GM12878 (cell line): Measurements from ENCODE around the gene TRIM77. TPM values are rescaled to one million over a fixed set of nuclear protein-coding genes. Genes with fewer than 3 reads are reported as not detected.
"Not testable (repeated sequence)": the region's sequence is repeated elsewhere in the genome, so short reads cannot be mapped to it uniquely, and the experiment has no call there.

ENCODE experiments used
- ATAC-seq: fragments of 200-7000 bp; cut with Tn5 transposase; 3 replicates; pipeline ENCODE4 v1.9.1; 2020; ENCODE audit warnings: mild to moderate bottlenecking, moderate library complexity
- BruUV-seq: library from RNA; stranded (reverse); fragments of 400-500 nt; replicated peaks from 2 replicates; lab custom pipeline; 2021; lab: Mats Ljungman, UMichigan
- CTCF ChIA-PET: fragments of 300-600 bp; sonication (Branson Sonifier 250); formaldehyde crosslinking; extraction: SDS; loops from one replicate; lab custom pipeline; 2021; ENCODE audit warnings: inconsistent platforms; lab: Yijun Ruan, JAX
- POLR2A ChIA-PET: fragments of 350-600 bp; formaldehyde crosslinking; extraction: SDS; loops from one replicate; lab custom pipeline; 2021; ENCODE audit warnings: inconsistent platforms; lab: Charles Lee
- RAD21 ChIA-PET: fragments of 300-600 bp; sonication (Branson Sonifier 250); formaldehyde crosslinking; loops from one replicate; lab custom pipeline; 2023; ENCODE audit warnings: antibody characterized with exemption; ENCODE audit not compliant: unreplicated experiment; lab: Charles Lee
- SMC1A ChIA-PET: fragments of 300-600 bp; sonication (Branson Sonifier 250); formaldehyde crosslinking; loops from one replicate; lab custom pipeline; 2023; ENCODE audit not compliant: unreplicated experiment, uncharacterized antibody; lab: Charles Lee
- DNase-seq: peaks from one replicate; pipeline ENCODE4 v3.0.0-alpha.2; 2011; ENCODE audit warnings: low read depth, low spot score
- FAIRE-seq: peaks from 3 replicates; lab custom pipeline; 2011; peaks lifted over from hg19 to GRCh38; lab: Jason Lieb, UNC
- H2AFZ ChIP-seq: 2 replicates; pipeline ENCODE4 v1.6.0; 2011; ENCODE audit warnings: low read depth, low read length, control low read depth; ENCODE audit not compliant: control insufficient read depth
- H3K27ac ChIP-seq: 2 replicates; pipeline ENCODE4 v1.5.1; 2011; ENCODE audit warnings: control low read depth; ENCODE audit not compliant: control insufficient read depth, insufficient read depth
- H3K27me3 ChIP-seq, 2 experiments: replicated peaks in 1 of 2; 2 replicates each; pipeline versions ENCODE4 v1.6.0 to v1.6.1; 2011; ENCODE audit warnings: low read length in 1 of 2; ENCODE audit not compliant: control insufficient read depth in 2 of 2, insufficient read depth in 2 of 2
- H3K36me3 ChIP-seq, 2 experiments: 2 replicates each; pipeline ENCODE4 v1.5.1; 2011; ENCODE audit warnings: low read length in 1 of 2; ENCODE audit not compliant: control insufficient read depth in 2 of 2, insufficient read depth in 2 of 2
- H3K4me1 ChIP-seq: 2 replicates; pipeline ENCODE4 v1.6.1; 2011; ENCODE audit warnings: mild to moderate bottlenecking, low read length, moderate library complexity, mixed read lengths; ENCODE audit not compliant: control insufficient read depth, insufficient read depth
- H3K4me2 ChIP-seq: 2 replicates; pipeline ENCODE4 v1.6.0; 2011; ENCODE audit warnings: control low read depth; ENCODE audit not compliant: control insufficient read depth, insufficient read depth
- H3K4me3 ChIP-seq: fragments of 200-600 bp; sonication (generic); 2 replicates; pipeline ENCODE4 v1.5.1; 2016
- H3K79me2 ChIP-seq: 2 replicates; pipeline ENCODE4 v1.6.0; 2011; ENCODE audit warnings: low read length; ENCODE audit not compliant: control insufficient read depth, insufficient read depth
- H3K9ac ChIP-seq: 2 replicates; pipeline ENCODE4 v1.8.0; 2011; ENCODE audit warnings: low read length, control low read depth, mixed read lengths; ENCODE audit not compliant: control insufficient read depth, insufficient read depth
- H3K9me3 ChIP-seq: replicated peaks from 3 replicates; pipeline ENCODE4 v1.5.1; 2011; ENCODE audit warnings: mild to moderate bottlenecking, low read length; ENCODE audit not compliant: control insufficient read depth, insufficient read depth
- H4K20me1 ChIP-seq: 2 replicates; pipeline ENCODE4 v1.6.0; 2011; ENCODE audit not compliant: control insufficient read depth, insufficient read depth
- CBFB ChIP-seq: IDR thresholded peaks from 2 replicates; pipeline ENCODE4 v1.6.1; 2016; ENCODE audit warnings: antibody characterized with exemption, low read depth
- ELK1 ChIP-seq: IDR thresholded peaks from 2 replicates; pipeline ENCODE4 v1.6.1; 2012; ENCODE audit warnings: low read depth, low read length, improper control_type of control experiment
- FOXK2 ChIP-seq: fragments of 450-650 bp; IDR thresholded peaks from 2 replicates; pipeline ENCODE4 v1.6.1; 2017; ENCODE audit warnings: mild to moderate bottlenecking, moderate library complexity
- GATAD2B ChIP-seq: fragments of 450-650 bp; conservative IDR thresholded peaks from 2 replicates; pipeline ENCODE4 v1.6.1; 2017; ENCODE audit warnings: low read depth, mild to moderate bottlenecking, moderate library complexity
- MYB ChIP-seq: fragments of 150-350 bp; IDR thresholded peaks from 2 replicates; pipeline ENCODE4 v1.6.1; 2014; ENCODE audit warnings: mild to moderate bottlenecking, low read depth, low read length, borderline replicate concordance
- NBN ChIP-seq: fragments of 450-650 bp; IDR thresholded peaks from 2 replicates; pipeline ENCODE4 v1.6.1; 2016
- NFIC ChIP-seq: IDR thresholded peaks from 2 replicates; pipeline ENCODE4 v1.6.1; 2012; ENCODE audit warnings: low read depth, mild to moderate bottlenecking, inconsistent platforms, low read length, moderate library complexity
- NFYB ChIP-seq: IDR thresholded peaks from 2 replicates; pipeline ENCODE4 v1.6.1; 2011; ENCODE audit warnings: low read depth, mild to moderate bottlenecking, low read length, improper control_type of control experiment, moderate library complexity; ENCODE audit not compliant: insufficient read depth
- POLR2AphosphoS2 ChIP-seq: IDR thresholded peaks from 2 replicates; pipeline ENCODE4 v1.6.1; 2011; ENCODE audit warnings: low read depth, mild to moderate bottlenecking, low read length, improper control_type of control experiment, moderate library complexity
- RFX5 ChIP-seq: IDR thresholded peaks from 2 replicates; pipeline ENCODE4 v1.6.1; 2011; ENCODE audit warnings: low read depth, low read length, improper control_type of control experiment
- SPI1 ChIP-seq: IDR thresholded peaks from 2 replicates; pipeline ENCODE4 v1.6.1; 2011; ENCODE audit warnings: low read depth, mild to moderate bottlenecking, low read length, moderate library complexity, borderline replicate concordance; ENCODE audit not compliant: insufficient read depth
- TCF3 ChIP-seq: IDR thresholded peaks from 2 replicates; pipeline ENCODE4 v1.6.1; 2012; ENCODE audit warnings: low read depth, mild to moderate bottlenecking, low read length, borderline replicate concordance; ENCODE audit not compliant: insufficient read depth
- ZBTB4 ChIP-seq: fragments of 450-650 bp; formaldehyde crosslinking; IDR thresholded peaks from 2 replicates; pipeline ENCODE4 v1.4.0; 2022; ENCODE audit warnings: mild to moderate bottlenecking, moderate library complexity
- WGBS: methylation state at CpG from one replicate; pipeline ENCODE4 v1.1.6; 2016; ENCODE audit warnings: low lambda C conversion rate; ENCODE audit not compliant: insufficient replicate concordance, insufficient coverage; ENCODE audit errors: missing lambda C conversion rate; 5-methylcytosine and 5-hydroxymethylcytosine counted together
- in situ Hi-C: fragments of 300-500 bp; cut with MboI; formaldehyde crosslinking; loops from 9 replicates; pipeline ENCODE4 v1.14.3; 2018; ENCODE audit warnings: mixed read lengths
- intact Hi-C: fragments of 100-400 bp; cut with micrococcal nuclease; formaldehyde crosslinking; loops from one replicate; pipeline ENCODE4 v1.14.2; 2022; ENCODE audit not compliant: unreplicated experiment
- polyA plus RNA-seq, 11 experiments: library from polyadenylated mRNA; depleted of rRNA in 4 of 11; unstranded in 6 of 11; stranded (reverse) in 5 of 11; fragments of >200 nt; fragmentation: Nextera tagmentation in 4 of 11; fragmentation: Illumina TruSeq in 1 of 11; extraction: Ambion mirVana in 4 of 11; extraction: Trizol in 1 of 11; gene quantifications; 1 replicate in 1 of 11; 2 replicates in 10 of 11; pipeline versions ENCODE4 v1.2.1 to v1.2.3, GENCODE V29; 2011 to 2016; ENCODE audit warnings: inconsistent platforms in 2 of 11, missing spikeins in 2 of 11, low read depth in 1 of 11
- total RNA-seq, 4 experiments: library from RNA; depleted of rRNA in 3 of 4; stranded (reverse); fragments of >200 nt in 3 of 4; fragmentation: Illumina TruSeq in 1 of 4; extraction: Trizol in 1 of 4; gene quantifications; 2 replicates each; pipeline versions ENCODE4 v1.2.1 to v1.2.3, GENCODE V29; 2013 to 2021

The TRIM77 gene
- total and polyA plus RNA-seq, 10 of the 15 experiments (the other 5 are each of a cell fraction or from before 2014, with no cell fraction given), result not detected

GRCh38 chr11:89730215-89730614 is 20.1 kb downstream of the TRIM77 start:
- H3K4me2 ChIP-seq, CTCF ChIA-PET, in situ Hi-C loops, ATAC-seq, H3K9me3 ChIP-seq, BruUV-seq, FAIRE-seq, DNase-seq, H3K27ac ChIP-seq, H3K36me3 ChIP-seq, RAD21 ChIA-PET, H2AFZ ChIP-seq, H3K79me2 ChIP-seq, H3K27me3 ChIP-seq, intact Hi-C loops, H4K20me1 ChIP-seq, H3K9ac ChIP-seq, POLR2A ChIA-PET, H3K4me3 ChIP-seq, H3K4me1 ChIP-seq, SMC1A ChIA-PET: not testable (repeated sequence)
- 42% methylated on average over 18 of the region's 23 CpGs for WGBS

GRCh38 chr11:89736566-89736965 is 26.5 kb downstream of the TRIM77 start:
- ChIA-PET CTCF (no interaction called here), RAD21 (no interaction called here), SMC1A (no interaction called here), POLR2A (no interaction called here)
- DNase-seq (no peak), ATAC-seq (no peak), FAIRE-seq (no peak)
- in situ Hi-C loops, result no loop called here
- H3K79me2 ChIP-seq, result no peaks in the 10 kb centered on the region
- 0% methylated on average over 1 of the region's 1 CpG for WGBS
- no peak overlapping the region for H3K9ac ChIP-seq
- no peaks in the 10 kb centered on the region for H3K36me3 ChIP-seq
- BruUV-seq, result no TSS peak
- H3K27ac ChIP-seq, result no peak overlapping the region
- H3K4me3 ChIP-seq, result no peak overlapping the region
- no peaks in the 10 kb centered on the region for H3K4me1 ChIP-seq
- no peak overlapping the region for H2AFZ ChIP-seq
- H3K4me2 ChIP-seq, result no peak overlapping the region
- intact Hi-C loops, result no loop called here
- no peaks in the 10 kb centered on the region for H3K9me3 ChIP-seq
- H4K20me1 ChIP-seq, result no peaks in the 10 kb centered on the region
- H3K27me3 ChIP-seq, result no peaks in the 10 kb centered on the region
- TF ChIP-seq ELK1 (no peak), NFYB (no peak), RFX5 (no peak), FOXK2 (no peak), NFIC (no peak), MYB (no peak), SPI1 (no peak), ZBTB4 (no peak), POLR2AphosphoS2 (no peak), CBFB (no peak), TCF3 (no peak), GATAD2B (no peak), NBN (no peak)
